NCI-H748 (cell line): ENCODE results near the gene KRTAP12-3.
"Not testable (repeated sequence)": the region's sequence is repeated elsewhere in the genome, so short reads cannot be mapped to it uniquely, and the experiment has no call there.

Experiments used
- DNase-seq: peaks from one replicate; lab custom pipeline; 2025; ENCODE audit not compliant: unreplicated experiment; lab: John Stamatoyannopoulos, UW

Gene KRTAP12-3

DNA sequence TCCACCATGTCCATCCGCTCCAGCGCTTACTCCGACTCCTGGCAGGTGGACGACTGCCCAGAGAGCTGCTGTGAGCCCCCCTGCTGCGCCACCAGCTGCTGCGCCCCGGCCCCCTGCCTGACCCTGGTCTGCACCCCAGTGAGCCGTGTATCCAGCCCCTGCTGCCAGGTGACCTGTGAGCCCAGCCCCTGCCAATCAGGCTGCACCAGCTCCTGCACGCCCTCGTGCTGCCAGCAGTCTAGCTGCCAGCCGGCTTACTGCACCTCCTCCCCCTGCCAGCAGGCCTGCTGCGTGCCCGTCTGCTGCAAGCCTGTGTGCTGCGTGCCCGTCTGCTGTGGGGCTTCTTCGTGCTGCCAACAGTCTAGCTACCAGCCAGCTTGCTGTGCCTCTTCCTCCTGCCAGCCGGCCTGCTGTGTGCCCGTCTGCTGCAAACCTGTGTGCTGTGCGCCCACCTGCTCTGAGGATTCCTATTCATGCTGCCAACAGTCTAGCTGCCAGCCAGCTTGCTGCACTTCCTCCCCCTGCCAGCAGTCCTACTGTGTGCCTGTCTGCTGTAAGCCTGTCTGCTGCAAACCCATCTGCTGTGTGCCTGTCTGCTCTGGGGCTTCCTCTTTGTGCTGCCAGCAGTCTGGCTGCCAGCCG lies 30.4 kb upstream of the KRTAP12-3 start:
- not testable (repeated sequence) for DNase-seq

DNA sequence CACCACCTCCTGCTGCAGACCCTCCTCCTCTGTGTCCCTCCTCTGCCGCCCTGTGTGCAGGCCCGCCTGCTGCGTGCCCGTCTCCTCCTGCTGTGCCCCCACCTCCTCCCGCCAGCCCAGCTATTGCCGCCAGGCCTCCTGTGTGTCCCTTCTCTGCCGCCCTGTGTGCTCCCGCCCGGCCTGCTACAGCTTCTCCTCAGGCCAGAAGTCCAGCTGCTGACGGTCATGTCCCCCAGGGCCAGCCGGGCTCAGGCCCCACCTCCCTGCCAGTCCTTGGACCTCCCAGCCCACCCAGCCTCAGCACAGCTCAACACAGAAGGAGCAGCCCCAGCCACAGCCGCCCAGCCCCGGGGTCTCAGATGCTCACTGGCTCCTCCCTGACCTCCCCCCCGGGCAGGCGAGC lies 29.9 kb upstream of the KRTAP12-3 start:
- not testable (repeated sequence) for DNase-seq

DNA sequence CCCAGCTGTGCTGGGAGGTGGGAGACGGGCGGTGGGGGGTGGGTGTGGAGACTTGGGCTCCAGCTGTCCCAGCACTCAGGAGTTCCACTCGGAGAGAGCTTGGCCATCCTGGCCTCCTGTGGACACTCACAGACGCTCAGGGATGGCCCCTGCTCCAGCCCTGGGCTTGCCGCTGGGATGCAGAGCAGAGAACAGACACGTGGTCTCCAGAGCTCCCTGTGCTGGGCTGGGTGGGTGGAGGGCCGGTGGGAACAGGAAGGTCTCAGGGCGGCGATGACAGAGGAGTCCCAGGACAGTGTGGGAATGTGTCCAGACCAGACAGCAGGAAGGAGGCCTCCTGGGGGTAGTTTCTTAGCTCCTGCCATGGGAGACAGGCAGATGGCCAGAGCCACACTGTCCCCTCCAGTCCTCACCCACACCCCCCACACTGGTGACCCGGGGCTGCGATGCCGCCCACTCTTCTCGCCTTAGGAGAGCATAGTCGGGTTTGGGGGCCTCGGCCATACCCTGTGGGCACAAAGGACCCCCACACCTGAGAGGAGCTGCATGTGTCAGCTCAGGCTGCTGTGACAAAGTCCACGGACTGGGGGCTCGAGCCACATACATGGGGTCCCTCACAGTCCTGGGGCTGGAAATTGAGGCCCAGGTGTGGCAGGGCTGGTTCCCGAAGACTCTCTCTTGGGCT lies 28.9 kb upstream of the KRTAP12-3 start:
- DNase-seq, result no peak

DNA sequence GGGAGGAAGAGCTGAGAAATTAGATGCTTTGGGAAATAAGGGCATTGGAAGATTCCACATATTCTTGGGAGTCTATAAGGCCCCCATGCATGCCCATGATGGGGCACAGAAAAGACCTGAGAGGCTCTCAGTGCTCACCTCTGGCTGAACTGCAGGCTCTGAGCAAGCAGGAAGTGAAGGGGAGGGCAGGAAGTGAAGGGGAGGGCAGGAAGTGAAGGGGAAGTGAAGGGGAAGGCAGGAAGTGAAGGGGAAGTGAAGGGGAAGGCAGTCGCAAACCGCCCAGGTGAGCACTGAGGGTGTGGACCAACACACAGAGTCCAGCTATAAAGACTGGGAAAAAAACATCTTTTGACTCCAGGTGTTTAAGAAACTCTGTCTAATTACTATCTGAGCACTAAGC lies 27.3 kb upstream of the KRTAP12-3 start:
- no peak for DNase-seq

DNA sequence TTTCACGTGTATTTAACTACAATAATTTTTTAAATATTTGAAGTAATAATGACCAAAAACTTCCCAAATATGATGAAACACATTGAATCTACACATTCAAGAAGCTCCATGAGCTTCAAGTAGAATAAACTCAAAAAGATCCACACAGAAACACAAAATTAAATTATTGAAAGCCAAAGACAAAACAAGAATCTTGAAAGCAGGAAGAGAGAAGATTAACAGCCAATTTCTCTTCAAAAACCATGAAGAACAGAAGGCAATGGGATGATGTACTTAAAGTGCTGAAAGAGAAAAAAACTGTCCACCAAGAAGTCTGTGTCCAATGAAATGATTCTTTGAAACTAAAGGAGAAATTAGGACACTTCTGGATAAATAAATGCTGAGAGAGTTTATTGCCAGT lies 25.7 kb upstream of the KRTAP12-3 start:
- no peak for DNase-seq

- no peak for DNase-seq
These were observed 21.3 kb upstream of the KRTAP12-3 start for GRCh38 chr21:44636209-44637017.

DNA sequence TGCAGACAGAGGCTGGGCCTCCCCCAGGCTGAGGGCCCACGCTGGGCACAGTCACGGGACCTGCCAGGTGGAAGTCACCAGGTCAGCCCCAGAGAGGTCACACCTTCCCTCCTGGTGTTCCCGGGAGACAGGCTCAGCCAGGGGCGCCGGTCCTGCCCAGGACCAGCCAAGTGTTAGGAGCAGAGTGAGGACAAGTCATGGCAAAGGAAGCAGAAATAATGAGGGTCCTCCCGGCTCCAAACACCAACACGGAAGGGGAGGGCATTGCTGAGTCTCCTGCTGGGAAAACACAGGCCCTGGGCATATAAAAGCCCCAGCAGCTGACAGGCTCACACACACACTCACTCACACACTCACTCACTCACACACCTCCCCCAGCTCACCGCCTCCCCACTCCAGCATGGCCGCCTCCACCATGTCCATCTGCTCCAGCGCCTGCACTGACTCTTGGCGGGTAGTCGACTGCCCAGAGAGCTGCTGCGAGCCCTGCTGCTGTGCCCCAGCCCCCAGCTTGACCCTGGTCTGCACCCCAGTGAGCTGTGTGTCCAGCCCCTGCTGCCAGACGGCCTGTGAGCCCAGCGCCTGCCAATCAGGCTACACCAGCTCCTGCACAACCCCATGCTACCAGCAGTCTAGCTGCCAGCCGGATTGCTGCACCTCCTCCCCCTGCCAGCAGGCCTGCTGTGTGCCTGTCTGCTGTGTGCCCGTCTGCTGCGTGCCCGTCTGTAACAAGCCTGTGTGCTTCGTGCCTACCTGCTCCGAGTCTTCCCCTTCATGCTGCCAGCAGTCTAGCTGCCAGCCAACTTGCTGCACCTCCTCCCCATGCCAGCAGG lies 20.5 kb upstream of the KRTAP12-3 start, which contains the start of gene KRTAP10-10:
KRTAP10-10 (plus strand) TSS at position 339 of the 833 bp plus-strand sequence; CDS start at position 401, 62 bp downstream.
- DNase-seq, result no peak

GRCh38 chr21:44637851-44638348 lies 19.8 kb upstream of the KRTAP12-3 start:
- DNase-seq, result not testable (repeated sequence)

DNA sequence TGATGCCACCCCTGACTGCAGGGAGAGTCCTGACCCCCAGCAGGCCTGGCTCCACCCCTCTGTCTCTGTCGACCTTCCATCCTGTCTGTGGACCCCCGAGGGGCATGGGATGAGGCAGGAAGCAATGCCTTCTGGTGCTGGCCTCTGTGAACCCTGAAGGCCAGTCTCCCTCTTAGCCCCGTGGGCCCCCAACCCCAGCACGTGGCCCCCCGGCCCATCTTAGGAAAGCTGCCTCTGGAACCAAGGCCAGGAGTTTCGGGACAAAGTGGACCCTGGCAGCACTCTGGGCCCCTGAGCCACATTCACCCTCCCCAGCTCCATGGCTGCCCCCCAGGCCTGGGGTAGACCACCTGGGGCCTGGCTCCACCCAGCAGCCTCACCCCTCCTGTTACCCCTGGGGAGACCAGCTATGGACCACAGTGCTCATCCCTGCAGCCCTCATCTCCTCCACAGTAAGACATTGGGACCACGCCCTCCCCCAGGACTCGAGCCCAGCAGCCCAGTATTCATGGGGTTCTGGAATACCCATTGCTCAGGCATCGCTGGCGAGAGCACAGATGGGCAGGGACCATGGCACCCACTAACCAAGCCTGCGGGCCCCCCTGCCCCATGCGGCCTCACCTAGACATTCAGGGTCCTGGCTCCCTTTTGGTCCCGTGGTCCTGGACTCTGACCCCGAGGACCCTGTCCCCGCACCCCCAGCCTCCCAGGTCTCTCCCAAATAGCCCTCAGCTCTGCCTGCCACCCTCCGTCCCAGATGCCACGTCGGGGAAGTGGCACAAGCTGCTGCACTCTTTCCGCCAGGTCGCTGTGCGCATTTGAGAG lies 19.0 kb upstream of the KRTAP12-3 start:
- DNase-seq, result not testable (repeated sequence)

DNA sequence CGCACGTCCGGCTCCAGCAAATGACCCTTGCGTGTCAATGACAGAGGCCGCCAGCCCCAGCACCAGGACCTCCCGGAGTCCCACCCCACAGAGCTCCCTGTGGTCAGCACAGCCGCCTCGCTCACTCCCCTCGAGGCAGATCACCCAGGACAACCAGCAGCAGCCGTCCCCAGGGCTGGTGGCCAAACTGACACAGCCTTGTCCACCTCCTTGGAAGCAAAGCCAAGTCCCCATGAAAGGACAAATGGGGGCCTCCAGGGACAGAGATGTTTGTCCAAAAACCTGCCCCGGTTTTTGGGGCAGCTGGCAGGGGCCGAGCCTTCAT lies 18.4 kb upstream of the KRTAP12-3 start:
- DNase-seq, result no peak

DNA sequence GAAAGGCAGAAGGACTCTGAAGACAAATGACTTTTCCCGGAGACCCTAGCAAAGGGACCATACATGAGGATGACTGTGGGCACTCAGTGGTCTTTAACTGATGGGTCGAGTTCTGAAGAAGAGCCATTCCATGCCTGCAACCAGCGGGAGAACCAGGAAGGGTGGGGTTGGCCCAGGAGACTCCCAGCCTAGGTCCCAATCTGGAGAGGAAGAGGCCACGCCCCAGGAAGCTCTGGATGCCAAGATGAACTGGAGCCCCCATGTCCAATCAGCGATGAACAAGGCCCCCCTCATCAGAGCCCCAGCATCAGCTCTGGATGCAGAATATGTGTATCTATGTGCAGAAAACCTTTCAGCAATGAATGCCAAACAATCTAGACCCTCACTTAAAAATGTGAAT lies 17.0 kb upstream of the KRTAP12-3 start:
- no peak for DNase-seq

DNA sequence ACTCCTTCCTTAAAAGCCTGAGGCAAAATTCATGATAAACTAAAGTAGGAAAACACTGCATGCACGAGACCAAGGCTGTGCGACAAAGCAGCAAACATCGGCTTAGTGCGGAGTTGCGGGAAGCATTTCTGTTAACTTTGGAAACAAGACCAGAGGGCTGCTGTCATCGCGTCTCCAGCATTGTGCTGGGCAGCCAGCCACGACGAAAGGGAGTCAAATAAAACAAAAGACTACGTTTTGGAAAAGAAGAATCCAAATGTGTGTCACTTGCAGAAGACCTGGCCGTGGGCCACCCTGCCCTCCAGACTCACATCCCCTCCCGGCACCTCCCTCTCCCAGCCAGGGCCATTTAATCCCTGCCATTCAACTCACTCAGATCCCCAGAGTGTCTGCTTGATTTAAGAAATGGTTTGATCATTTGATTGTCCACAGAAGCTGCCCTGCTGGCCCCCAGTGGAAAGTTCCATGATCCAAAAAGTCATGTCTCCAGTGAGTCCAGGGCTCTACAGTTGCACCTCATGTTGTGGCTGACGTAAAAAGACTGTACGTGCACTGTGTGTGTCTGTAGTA lies 13.9 kb upstream of the KRTAP12-3 start:
- peak; percentile 4 for DNase-seq

DNA sequence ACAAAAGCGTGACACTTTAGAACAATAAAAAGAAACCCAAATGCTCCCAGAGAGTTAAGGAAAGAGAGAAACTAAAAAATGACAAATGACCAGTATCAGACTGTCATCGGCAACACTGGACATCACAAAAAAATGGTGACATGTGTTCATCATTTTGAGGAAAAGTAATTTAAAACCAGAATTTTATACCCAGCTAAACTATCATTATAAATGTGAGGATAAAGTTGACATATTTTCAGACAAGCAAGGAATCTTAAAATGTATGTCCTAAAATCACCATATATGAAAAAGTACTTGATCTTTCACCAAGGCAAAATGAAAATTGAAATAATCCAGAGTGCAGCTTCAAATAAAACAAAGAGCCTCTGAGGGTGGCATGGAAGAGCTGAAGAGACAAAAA lies 12.9 kb upstream of the KRTAP12-3 start:
- DNase-seq, result no peak

DNA sequence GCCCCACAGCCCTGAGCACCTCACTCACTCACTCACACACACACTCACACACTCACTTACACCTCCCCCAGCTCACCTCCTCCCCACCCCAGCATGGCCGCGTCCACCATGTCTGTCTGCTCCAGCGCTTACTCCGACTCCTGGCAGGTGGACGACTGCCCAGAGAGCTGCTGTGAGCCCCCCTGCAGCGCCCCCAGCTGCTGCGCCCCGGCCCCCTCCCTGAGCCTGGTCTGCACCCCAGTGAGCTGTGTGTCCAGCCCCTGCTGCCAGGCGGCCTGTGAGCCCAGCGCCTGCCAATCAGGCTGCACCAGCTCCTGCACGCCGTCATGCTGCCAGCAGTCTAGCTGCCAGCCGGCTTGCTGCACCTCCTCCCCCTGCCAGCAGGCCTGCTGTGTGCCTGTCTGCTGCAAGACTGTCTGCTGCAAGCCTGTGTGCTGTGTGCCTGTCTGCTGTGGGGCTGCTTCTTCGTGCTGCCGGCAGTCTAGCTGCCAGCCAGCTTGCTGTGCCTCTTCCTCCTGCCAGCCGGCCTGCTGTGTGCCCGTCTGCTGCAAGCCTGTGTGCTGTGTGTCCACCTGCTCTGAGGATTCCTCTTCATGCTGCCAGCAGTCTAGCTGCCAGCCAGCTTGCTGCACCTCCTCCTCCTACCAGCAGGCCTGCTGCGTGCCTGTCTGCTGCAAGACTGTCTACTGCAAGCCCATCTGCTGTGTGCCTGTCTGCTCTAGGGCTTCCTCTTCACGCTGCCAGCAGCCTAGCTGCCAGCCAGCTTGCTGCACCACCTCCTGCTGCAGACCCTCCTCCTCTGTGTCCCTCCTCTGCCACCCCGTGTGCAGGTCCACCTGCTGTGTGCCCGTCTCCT lies 11.1 kb upstream of the KRTAP12-3 start, which contains the start of gene KRTAP10-11:
KRTAP10-11 (plus strand) TSS at position 49 of the 856 bp plus-strand sequence; CDS start at position 94, 45 bp downstream.
- peak; percentile 12 for DNase-seq

- no peak for DNase-seq
These were observed 10.5 kb upstream of the KRTAP12-3 start for GRCh38 chr21:44647222-44647552.

- no peak for DNase-seq
These were observed 9.0 kb upstream of the KRTAP12-3 start for GRCh38 chr21:44648557-44649311.

- no peak for DNase-seq
These were observed 8.1 kb upstream of the KRTAP12-3 start for GRCh38 chr21:44649521-44650100.
